ENCODE data around the gene RTP3. TPM values are rescaled to one million over a fixed set of nuclear protein-coding genes. Genes with fewer than 3 reads are reported as not detected.

The RTP3 gene
- total RNA-seq, 1 donor from 2014 or later: not detected

- intact Hi-C loops (cut with micrococcal nuclease): no loop called here
These were observed 28.8 kb upstream of the RTP3 start for GRCh38 chr3:46468753-46469600.

- intact Hi-C loops (cut with micrococcal nuclease): no loop called here
These were observed 28.0 kb upstream of the RTP3 start for GRCh38 chr3:46469680-46470357.

- intact Hi-C loops (cut with micrococcal nuclease): no loop called here
These were observed 26.9 kb upstream of the RTP3 start for GRCh38 chr3:46470831-46471230.

GRCh38 chr3:46471371-46471914 is 26.3 kb upstream of the RTP3 start:
- intact Hi-C loops (cut with micrococcal nuclease): no loop called here

GRCh38 chr3:46472736-46473135 is 25.0 kb upstream of the RTP3 start:
- intact Hi-C loops (cut with micrococcal nuclease): no loop called here

GRCh38 chr3:46477145-46477544 is 20.6 kb upstream of the RTP3 start:
- intact Hi-C loops (cut with micrococcal nuclease): no loop called here

- intact Hi-C loops (cut with micrococcal nuclease): no loop called here
These were observed 20.0 kb upstream of the RTP3 start for GRCh38 chr3:46477756-46478155.

GRCh38 chr3:46478341-46478740 is 19.4 kb upstream of the RTP3 start:
- intact Hi-C loops (cut with micrococcal nuclease): no loop called here

GRCh38 chr3:46479021-46479420 is 18.8 kb upstream of the RTP3 start:
- intact Hi-C loops (cut with micrococcal nuclease): no loop called here

GRCh38 chr3:46479696-46480095 is 18.1 kb upstream of the RTP3 start:
- intact Hi-C loops (cut with micrococcal nuclease): no loop called here

- intact Hi-C loops (cut with micrococcal nuclease): no loop called here
These were observed 17.1 kb upstream of the RTP3 start for GRCh38 chr3:46480491-46481195.

- intact Hi-C loops (cut with micrococcal nuclease): no loop called here
These were observed 16.1 kb upstream of the RTP3 start for GRCh38 chr3:46481636-46482035.

GRCh38 chr3:46482632-46483350 is 15.0 kb upstream of the RTP3 start:
- intact Hi-C loops (cut with micrococcal nuclease): no loop called here

- intact Hi-C loops (cut with micrococcal nuclease): no loop called here
These were observed 14.0 kb upstream of the RTP3 start for GRCh38 chr3:46483825-46484224.

GRCh38 chr3:46484388-46484787 is 13.4 kb upstream of the RTP3 start:
- intact Hi-C loops (cut with micrococcal nuclease): no loop called here

- intact Hi-C loops (cut with micrococcal nuclease): no loop called here
These were observed 12.6 kb upstream of the RTP3 start for GRCh38 chr3:46484911-46485778.

- intact Hi-C loops (cut with micrococcal nuclease): no loop called here
These were observed 12.0 kb upstream of the RTP3 start for GRCh38 chr3:46485779-46486175.

- intact Hi-C loops (cut with micrococcal nuclease): loop anchor here (1.0 to 2.0 kb wide), 4 partner anchors 50 to 141 kb away; partner anchors contain the start of gene LRRC2
These were observed 8.9 kb upstream of the RTP3 start for GRCh38 chr3:46488735-46489361.

GRCh38 chr3:46489381-46489780 is 8.4 kb upstream of the RTP3 start:
- intact Hi-C loops (cut with micrococcal nuclease): loop anchor here (2.0 kb wide), 2 partner anchors 49 to 77 kb away; partner anchors contain the start of gene LRRC2

All from T-helper 2 cell treated with Interferon-gamma antibody and Interleukin-4, amounts not matched to agents 100 ng/mL and 5 ng/mL, for 36 hours (primary cell).